HUES64 (cell line): ENCODE measurements around the gene RFTN2.

ENCODE experiments used
- H3K27ac ChIP-seq: 2 replicates; pipeline ENCODE4 v1.7.0; 2013; ENCODE audit warnings: low read depth, low read length, inconsistent platforms
- H3K27me3 ChIP-seq: 2 replicates; pipeline ENCODE4 v1.6.1; 2013; ENCODE audit warnings: mild to moderate bottlenecking, low read length; ENCODE audit not compliant: insufficient read depth
- H3K36me3 ChIP-seq: 2 replicates; pipeline ENCODE4 v1.6.1; 2013; ENCODE audit warnings: mild to moderate bottlenecking, low read length; ENCODE audit not compliant: insufficient read depth
- H3K4me1 ChIP-seq: 2 replicates; pipeline ENCODE4 v1.6.1; 2013; ENCODE audit warnings: mild to moderate bottlenecking, low read length, moderate library complexity; ENCODE audit not compliant: insufficient read depth
- H3K4me3 ChIP-seq: 2 replicates; pipeline ENCODE4 v1.5.1; 2013; ENCODE audit warnings: mild to moderate bottlenecking, low read length, moderate library complexity
- H3K9ac ChIP-seq: 2 replicates; pipeline ENCODE4 v1.6.1; 2013; ENCODE audit warnings: mild to moderate bottlenecking, low read depth, low read length
- H3K9me3 ChIP-seq: 2 replicates; pipeline ENCODE4 v1.6.1; 2013; ENCODE audit warnings: low read depth, low read length; ENCODE audit not compliant: insufficient read depth
- WGBS: fragments of 150-250, 120-280 bp; methylation state at CpG from one replicate; pipeline ENCODE4 v1.1.7; 2013; ENCODE audit warnings: missing lambda C conversion rate; 5-methylcytosine and 5-hydroxymethylcytosine counted together

RFTN2 gene

GRCh38 chr2:197674060-197674459 is 1.3 kb downstream of the RFTN2 start:
- no CpG with 5 or more reads among the region's 1 CpG for WGBS
- Histone ChIP-seq H3K9me3 (no peaks in the 10 kb centered on the region), H3K27me3 (no peaks in the 10 kb centered on the region), H3K4me3 (no peak overlapping the region; the same call in 1 of the 2 replicates), H3K27ac (no peak overlapping the region), H3K9ac (no peak overlapping the region), H3K4me1 (peaks cover 45% of the 10 kb centered on the region), H3K36me3 (no peaks in the 10 kb centered on the region)

- H3K4me3 ChIP-seq: peak overlapping the region; percentile 11; the same call in 1 of the 2 replicates
- H3K9ac ChIP-seq: peak overlapping the region; percentile 19; the same call in 1 of the 2 replicates
- no CpG with 5 or more reads among the region's 1 CpG for WGBS
These were observed 1.8 kb downstream of the RFTN2 start for GRCh38 chr2:197673606-197674005.

GRCh38 chr2:197673106-197673505 is 2.3 kb downstream of the RFTN2 start:
- Histone ChIP-seq H3K36me3 (no peaks in the 10 kb centered on the region), H3K9me3 (no peaks in the 10 kb centered on the region), H3K27ac (peak overlapping the region; percentile 28; the same call in 1 of the 2 replicates), H3K27me3 (no peaks in the 10 kb centered on the region), H3K4me1 (peaks cover 45% of the 10 kb centered on the region), H3K4me3 (peak overlapping the region; percentile 11; the same call in 1 of the 2 replicates), H3K9ac (peak overlapping the region; percentile 19; the same call in 1 of the 2 replicates)
- 71% methylated on average over 5 of the region's 5 CpGs for WGBS

More at GRCh38 chr2:197673606-197674005, 1.8 kb downstream of the RFTN2 start:
- Histone ChIP-seq H3K27me3 (no peaks in the 10 kb centered on the region), H3K4me1 (peaks cover 45% of the 10 kb centered on the region), H3K27ac (peak overlapping the region; percentile 28; the same call in 1 of the 2 replicates), H3K36me3 (no peaks in the 10 kb centered on the region), H3K9me3 (no peaks in the 10 kb centered on the region)

- Histone ChIP-seq H3K27me3 (no peaks in the 10 kb centered on the region), H3K4me3 (no peak overlapping the region), H3K36me3 (no peaks in the 10 kb centered on the region), H3K9me3 (no peaks in the 10 kb centered on the region), H3K9ac (no peak overlapping the region), H3K4me1 (peaks cover 40% of the 10 kb centered on the region), H3K27ac (no peak overlapping the region)
- 90% methylated on average over 1 of the region's 1 CpG for WGBS
These were observed 3.0 kb downstream of the RFTN2 start for GRCh38 chr2:197672371-197672893.

- Histone ChIP-seq H3K4me3 (no peak overlapping the region), H3K4me1 (peaks cover 13% of the 10 kb centered on the region), H3K27ac (no peak overlapping the region), H3K36me3 (no peaks in the 10 kb centered on the region), H3K27me3 (no peaks in the 10 kb centered on the region), H3K9me3 (peaks cover 8% of the 10 kb centered on the region; the same call in 1 of the 2 replicates), H3K9ac (no peak overlapping the region)
These were observed 6.3 kb downstream of the RFTN2 start for GRCh38 chr2:197669077-197669476.

- peaks cover 8% of the 10 kb centered on the region; the same call in 1 of the 2 replicates for H3K9me3 ChIP-seq
- peaks cover 5% of the 10 kb centered on the region for H3K4me1 ChIP-seq
- 95% methylated on average over 3 of the region's 3 CpGs for WGBS
- no peak overlapping the region for H3K27ac ChIP-seq
- no peaks in the 10 kb centered on the region for H3K36me3 ChIP-seq
- no peak overlapping the region for H3K9ac ChIP-seq
- no peaks in the 10 kb centered on the region for H3K27me3 ChIP-seq
- no peak overlapping the region for H3K4me3 ChIP-seq
These were observed 7.1 kb downstream of the RFTN2 start for GRCh38 chr2:197668296-197668695.

GRCh38 chr2:197666277-197666676 is 9.1 kb downstream of the RFTN2 start:
- peaks cover 4% of the 10 kb centered on the region; the same call in 1 of the 2 replicates for H3K4me1 ChIP-seq
- H3K9me3 ChIP-seq: peaks cover 8% of the 10 kb centered on the region; the same call in 1 of the 2 replicates

GRCh38 chr2:197661626-197662025 is 13.8 kb downstream of the RFTN2 start:
- Histone ChIP-seq H3K27me3 (no peaks in the 10 kb centered on the region), H3K9ac (no peak overlapping the region), H3K27ac (no peak overlapping the region), H3K4me3 (no peak overlapping the region), H3K4me1 (peaks cover 15% of the 10 kb centered on the region), H3K36me3 (no peaks in the 10 kb centered on the region), H3K9me3 (peaks cover 5% of the 10 kb centered on the region; the same call in 1 of the 2 replicates)
- 75% methylated on average over 2 of the region's 3 CpGs for WGBS

More at GRCh38 chr2:197666277-197666676, 9.1 kb downstream of the RFTN2 start:
- H3K4me3 ChIP-seq: no peak overlapping the region
- H3K36me3 ChIP-seq: no peaks in the 10 kb centered on the region
- H3K27me3 ChIP-seq: no peaks in the 10 kb centered on the region
- H3K27ac ChIP-seq: no peak overlapping the region
- H3K9ac ChIP-seq: no peak overlapping the region

- H3K4me3 ChIP-seq: no peak overlapping the region
- no peak overlapping the region for H3K9ac ChIP-seq
- H3K4me1 ChIP-seq: peaks cover 15% of the 10 kb centered on the region
- no peaks in the 10 kb centered on the region for H3K27me3 ChIP-seq
- H3K36me3 ChIP-seq: no peaks in the 10 kb centered on the region
- H3K9me3 ChIP-seq: no peaks in the 10 kb centered on the region
- H3K27ac ChIP-seq: peak overlapping the region; percentile 49; the same call in 1 of the 2 replicates
These were observed 17.8 kb downstream of the RFTN2 start for GRCh38 chr2:197657562-197657961.

GRCh38 chr2:197647961-197648690 is 27.3 kb downstream of the RFTN2 start:
- Histone ChIP-seq H3K9ac (no peak overlapping the region), H3K9me3 (no peaks in the 10 kb centered on the region), H3K27ac (no peak overlapping the region), H3K27me3 (no peaks in the 10 kb centered on the region), H3K4me3 (no peak overlapping the region), H3K36me3 (no peaks in the 10 kb centered on the region), H3K4me1 (no peaks in the 10 kb centered on the region; the same call in none of the 2 replicates)
- WGBS: 100% methylated on average over 3 of the region's 3 CpGs

- Histone ChIP-seq H3K27ac (no peak overlapping the region), H3K36me3 (no peaks in the 10 kb centered on the region), H3K9ac (no peak overlapping the region), H3K4me3 (no peak overlapping the region), H3K4me1 (peaks cover 10% of the 10 kb centered on the region; the same call in 1 of the 2 replicates), H3K27me3 (no peaks in the 10 kb centered on the region), H3K9me3 (no peaks in the 10 kb centered on the region)
- 97% methylated on average over 2 of the region's 3 CpGs for WGBS
These were observed 33.7 kb downstream of the RFTN2 start for GRCh38 chr2:197641666-197642065.
